Measurements from ENCODE around the gene HAUS8.

The HAUS8 gene

DNA sequence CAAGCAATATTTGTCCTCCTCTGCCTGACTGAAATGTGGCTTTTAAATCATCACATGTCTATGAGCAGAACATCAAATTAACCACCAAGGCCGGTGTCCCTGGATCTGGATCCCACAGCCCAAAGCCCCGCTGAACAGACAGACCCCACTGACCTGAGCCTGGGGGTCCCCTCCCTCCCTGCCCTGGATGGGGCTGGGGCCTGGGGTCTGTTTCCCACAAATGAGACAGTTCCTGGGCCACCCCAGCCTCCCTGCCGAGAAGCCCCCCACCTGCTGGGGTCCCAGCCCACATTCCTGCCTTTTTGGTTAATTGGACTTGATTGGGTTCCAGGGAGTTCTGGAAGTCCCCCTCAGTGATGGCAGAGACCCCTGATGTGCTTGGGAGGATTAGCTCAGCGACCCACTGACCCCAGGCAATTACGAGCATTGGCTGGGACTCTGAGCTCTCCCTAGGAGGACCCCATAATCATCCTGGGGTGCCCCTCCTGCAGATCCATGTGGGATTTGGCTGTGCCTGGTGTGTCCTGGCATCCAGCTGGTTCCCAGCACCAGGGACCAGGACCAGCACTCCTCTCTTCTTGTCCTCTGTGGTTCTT is 29.2 kb downstream of the HAUS8 start:
- Histone ChIP-seq H3K9me3 (ENCODE audit: control insufficient read depth, low read length) (no peaks in the 10 kb centered on the region), H3K27ac (no peak overlapping the region), H3K4me2 (ENCODE audit: low read length) (no peak overlapping the region), H3K36me3 (ENCODE audit: control insufficient read depth, insufficient read depth, low read length) (no peaks in the 10 kb centered on the region), H3K4me3 (ENCODE audit: low read depth, low read length) (no peak overlapping the region), H2AFZ (no peak overlapping the region), H3K9ac (no peak overlapping the region), H3K27me3 (ENCODE audit: control insufficient read depth, insufficient read depth, low read length) (no peaks in the 10 kb centered on the region), H3K79me2 (no peaks in the 10 kb centered on the region), H3K4me1 (peaks cover 10% of the 10 kb centered on the region)
- TF ChIP-seq, protein P1, sequence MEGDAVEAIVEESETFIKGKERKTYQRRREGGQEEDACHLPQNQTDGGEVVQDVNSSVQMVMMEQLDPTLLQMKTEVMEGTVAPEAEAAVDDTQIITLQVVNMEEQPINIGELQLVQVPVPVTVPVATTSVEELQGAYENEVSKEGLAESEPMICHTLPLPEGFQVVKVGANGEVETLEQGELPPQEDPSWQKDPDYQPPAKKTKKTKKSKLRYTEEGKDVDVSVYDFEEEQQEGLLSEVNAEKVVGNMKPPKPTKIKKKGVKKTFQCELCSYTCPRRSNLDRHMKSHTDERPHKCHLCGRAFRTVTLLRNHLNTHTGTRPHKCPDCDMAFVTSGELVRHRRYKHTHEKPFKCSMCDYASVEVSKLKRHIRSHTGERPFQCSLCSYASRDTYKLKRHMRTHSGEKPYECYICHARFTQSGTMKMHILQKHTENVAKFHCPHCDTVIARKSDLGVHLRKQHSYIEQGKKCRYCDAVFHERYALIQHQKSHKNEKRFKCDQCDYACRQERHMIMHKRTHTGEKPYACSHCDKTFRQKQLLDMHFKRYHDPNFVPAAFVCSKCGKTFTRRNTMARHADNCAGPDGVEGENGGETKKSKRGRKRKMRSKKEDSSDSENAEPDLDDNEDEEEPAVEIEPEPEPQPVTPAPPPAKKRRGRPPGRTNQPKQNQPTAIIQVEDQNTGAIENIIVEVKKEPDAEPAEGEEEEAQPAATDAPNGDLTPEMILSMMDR (IDR thresholded peaks at IDR 0.05), result no peak

DNA sequence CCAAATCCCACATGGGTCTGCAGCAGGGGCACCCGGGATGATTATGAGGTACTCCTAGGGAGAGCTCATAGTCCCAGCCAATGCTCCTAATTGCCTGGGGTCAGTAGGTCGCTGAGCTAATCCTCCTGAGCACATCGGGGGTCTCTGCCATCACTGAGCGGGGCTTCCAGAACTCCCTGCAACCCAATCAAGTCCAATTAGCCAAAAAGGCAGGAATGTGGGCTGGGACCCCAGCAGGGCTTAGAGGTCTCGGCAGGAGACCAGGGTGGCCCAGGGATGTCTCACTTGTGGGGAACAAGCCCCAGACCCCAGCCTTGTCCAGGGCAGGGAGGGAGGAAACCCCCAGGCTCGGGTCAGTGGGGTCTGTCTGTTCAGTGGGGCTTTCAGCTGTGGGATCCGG is 31.5 kb downstream of the HAUS8 start:
- H3K9ac ChIP-seq, result no peak overlapping the region
- no peaks in the 10 kb centered on the region for H3K9me3 ChIP-seq (ENCODE audit: control insufficient read depth, low read length)
- no peaks in the 10 kb centered on the region for H3K27me3 ChIP-seq (ENCODE audit: control insufficient read depth, insufficient read depth, low read length)
- TF ChIP-seq, protein P1 (IDR thresholded peaks at IDR 0.05), result no peak
- H3K36me3 ChIP-seq (ENCODE audit: control insufficient read depth, insufficient read depth, low read length), result no peaks in the 10 kb centered on the region
- H2AFZ ChIP-seq, result no peak overlapping the region
- peaks cover 10% of the 10 kb centered on the region for H3K4me1 ChIP-seq
- H3K4me2 ChIP-seq (ENCODE audit: low read length), result no peak overlapping the region
- no peak overlapping the region for H3K27ac ChIP-seq
- no peak overlapping the region for H3K4me3 ChIP-seq (ENCODE audit: low read depth, low read length)
- H3K79me2 ChIP-seq, result no peaks in the 10 kb centered on the region

DNA sequence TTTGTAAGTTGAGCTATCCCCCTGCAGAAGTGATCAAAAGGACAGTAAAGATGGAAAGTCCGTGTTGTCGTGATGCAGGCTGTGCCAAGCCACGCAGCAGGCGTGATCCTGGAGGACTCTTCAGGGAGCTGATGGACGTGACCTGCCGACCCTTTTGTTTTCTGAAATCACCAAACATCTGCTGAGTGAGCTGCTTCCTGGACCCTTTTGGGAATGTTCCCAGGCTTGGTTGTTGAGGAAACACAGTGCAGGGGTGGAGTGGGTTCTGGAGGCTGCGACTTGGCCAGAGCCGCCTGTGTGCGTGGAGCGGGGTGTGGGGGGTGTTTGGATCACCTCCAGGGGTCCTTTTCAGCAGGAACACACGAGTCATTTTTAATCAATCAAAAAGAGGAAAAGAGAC is 33.3 kb downstream of the HAUS8 start:
- no peak overlapping the region for H3K9ac ChIP-seq
- peak overlapping the region; percentile 50 for H3K4me2 ChIP-seq (ENCODE audit: low read length)
- H3K27me3 ChIP-seq (ENCODE audit: control insufficient read depth, insufficient read depth, low read length), result no peaks in the 10 kb centered on the region
- H3K36me3 ChIP-seq (ENCODE audit: control insufficient read depth, insufficient read depth, low read length), result no peaks in the 10 kb centered on the region
- peak overlapping the region; percentile 45 for H3K27ac ChIP-seq
- no peak overlapping the region for H3K4me3 ChIP-seq (ENCODE audit: low read depth, low read length)
- no peaks in the 10 kb centered on the region for H3K9me3 ChIP-seq (ENCODE audit: control insufficient read depth, low read length)
- TF ChIP-seq, protein P1 (IDR thresholded peaks at IDR 0.05), result no peak
- peak overlapping the region; percentile 30 for H2AFZ ChIP-seq
- H3K4me1 ChIP-seq, result peaks cover 10% of the 10 kb centered on the region
- no peaks in the 10 kb centered on the region for H3K79me2 ChIP-seq

DNA sequence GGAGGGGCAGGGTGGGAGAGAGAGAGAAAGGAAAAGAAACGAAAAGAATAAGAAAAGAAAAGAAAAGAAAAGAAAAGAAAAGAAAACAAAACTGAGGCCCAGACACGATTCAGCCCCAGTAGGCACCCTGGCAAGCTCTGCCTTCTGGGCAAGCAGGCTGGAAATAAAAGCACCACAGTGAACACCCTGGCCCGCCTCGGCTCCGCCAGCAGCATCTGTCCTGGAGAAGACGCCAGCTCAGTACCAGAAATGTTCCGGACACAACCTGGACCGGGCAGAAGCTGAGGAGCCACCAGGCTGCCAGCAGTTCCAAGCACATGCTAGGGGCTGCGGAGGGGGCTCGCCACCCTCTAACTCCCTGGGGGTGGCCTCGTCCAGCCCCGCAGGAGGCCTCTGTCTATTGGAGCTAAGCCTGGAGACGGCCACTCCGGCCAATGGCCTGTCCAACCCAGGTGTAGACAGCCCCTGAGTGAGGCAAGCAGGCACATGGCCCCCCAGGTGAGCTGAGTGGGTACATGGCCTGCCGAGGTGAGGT is 37.2 kb downstream of the HAUS8 start:
- H3K4me1 ChIP-seq, result peaks cover 10% of the 10 kb centered on the region
- H3K4me2 ChIP-seq (ENCODE audit: low read length), result no peak overlapping the region
- TF ChIP-seq, protein P1 (IDR thresholded peaks at IDR 0.05), result no peak
- H3K36me3 ChIP-seq (ENCODE audit: control insufficient read depth, insufficient read depth, low read length), result no peaks in the 10 kb centered on the region
- H2AFZ ChIP-seq, result no peak overlapping the region
- H3K27ac ChIP-seq, result no peak overlapping the region
- H3K9me3 ChIP-seq (ENCODE audit: control insufficient read depth, low read length), result no peaks in the 10 kb centered on the region
- no peak overlapping the region for H3K9ac ChIP-seq
- H3K27me3 ChIP-seq (ENCODE audit: control insufficient read depth, insufficient read depth, low read length), result no peaks in the 10 kb centered on the region
- no peaks in the 10 kb centered on the region for H3K79me2 ChIP-seq
- H3K4me3 ChIP-seq (ENCODE audit: low read depth, low read length), result no peak overlapping the region

DNA sequence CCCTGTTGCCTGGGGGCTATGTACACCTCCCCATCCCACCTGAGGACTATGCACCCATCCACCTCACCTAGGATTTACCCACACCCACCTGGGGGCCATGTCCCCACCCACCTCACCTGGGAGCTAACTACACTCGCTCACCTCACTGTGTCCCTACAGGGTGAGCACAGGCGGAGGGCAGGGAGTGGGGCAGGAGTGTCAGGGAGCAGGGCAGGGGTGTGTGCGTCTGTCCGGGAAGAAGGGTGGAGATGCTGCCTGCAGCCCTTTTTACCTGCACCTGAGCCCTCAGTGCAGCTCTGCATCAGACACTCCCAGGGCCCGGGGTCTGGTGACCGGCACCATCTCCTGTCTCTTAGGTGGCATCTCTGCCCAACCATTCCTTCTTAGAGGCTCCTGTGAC is 38.1 kb downstream of the HAUS8 start:
- peaks cover 6% of the 10 kb centered on the region for H3K4me1 ChIP-seq
- no peak overlapping the region for H3K9ac ChIP-seq
- H3K36me3 ChIP-seq (ENCODE audit: control insufficient read depth, insufficient read depth, low read length), result no peaks in the 10 kb centered on the region
- H3K27ac ChIP-seq, result no peak overlapping the region
- H3K27me3 ChIP-seq (ENCODE audit: control insufficient read depth, insufficient read depth, low read length), result no peaks in the 10 kb centered on the region
- H3K9me3 ChIP-seq (ENCODE audit: control insufficient read depth, low read length), result no peaks in the 10 kb centered on the region
- no peak overlapping the region for H3K4me3 ChIP-seq (ENCODE audit: low read depth, low read length)
- TF ChIP-seq, protein P1 (IDR thresholded peaks at IDR 0.05), result no peak
- no peak overlapping the region for H2AFZ ChIP-seq
- H3K79me2 ChIP-seq, result no peaks in the 10 kb centered on the region
- H3K4me2 ChIP-seq (ENCODE audit: low read length), result no peak overlapping the region
